Mesendoderm (in vitro differentiated cells): ENCODE data around the gene CCDC197.

ENCODE experiments used
- DNase-seq: peaks from one replicate; pipeline ENCODE4 v3.0.0; 2013
- H2AK5ac ChIP-seq: 2 replicates; pipeline ENCODE4 v1.6.1; 2013; ENCODE audit warnings: low read length, inconsistent platforms
- H2BK120ac ChIP-seq: 2 replicates; pipeline ENCODE4 v1.6.1; 2013; ENCODE audit warnings: low read depth, mild to moderate bottlenecking, low read length, moderate library complexity, mixed read lengths
- H2BK15ac ChIP-seq: replicated peaks from 2 replicates; pipeline ENCODE4 v1.6.1; 2013; ENCODE audit warnings: low read depth, mild to moderate bottlenecking, moderate library complexity
- H2BK5ac ChIP-seq: 2 replicates; pipeline ENCODE4 v1.6.1; 2013; ENCODE audit warnings: low read length, inconsistent platforms
- H3K18ac ChIP-seq: 2 replicates; pipeline ENCODE4 v1.6.1; 2013; ENCODE audit warnings: mild to moderate bottlenecking, low read length, mixed read lengths
- H3K23ac ChIP-seq: one replicate; pipeline ENCODE4 v1.6.1; 2013; ENCODE audit warnings: low read length
- H3K27ac ChIP-seq: 2 replicates; pipeline ENCODE4 v1.5.1; 2013; ENCODE audit warnings: low read depth, mild to moderate bottlenecking, inconsistent platforms, low read length, moderate library complexity
- H3K27me3 ChIP-seq: 2 replicates; pipeline ENCODE4 v1.6.1; 2013; ENCODE audit warnings: low read length, control low read depth, mild to moderate bottlenecking, inconsistent platforms; ENCODE audit not compliant: insufficient read depth, poor library complexity
- H3K36me3 ChIP-seq: 2 replicates; pipeline ENCODE4 v1.6.1; 2013; ENCODE audit warnings: low read length, inconsistent platforms; ENCODE audit not compliant: control insufficient read depth, insufficient read depth
- H3K4ac ChIP-seq: one replicate; pipeline ENCODE4 v1.6.1; 2013; ENCODE audit warnings: low read depth, mild to moderate bottlenecking, low read length, moderate library complexity
- H3K4me1 ChIP-seq: 2 replicates; pipeline ENCODE4 v1.6.1; 2013; ENCODE audit warnings: low read depth, low read length, inconsistent platforms; ENCODE audit not compliant: control insufficient read depth
- H3K4me2 ChIP-seq: 2 replicates; pipeline ENCODE4 v1.6.1; 2013; ENCODE audit warnings: low read length
- H3K4me3 ChIP-seq: 2 replicates; pipeline ENCODE4 v1.5.1; 2013; ENCODE audit warnings: mild to moderate bottlenecking, low read length
- H3K56ac ChIP-seq: one replicate; pipeline ENCODE4 v1.6.1; 2013; ENCODE audit warnings: low read length
- H3K79me1 ChIP-seq: 2 replicates; pipeline ENCODE4 v1.6.1; 2013; ENCODE audit warnings: low read length, inconsistent platforms
- H3K79me2 ChIP-seq: 2 replicates; pipeline ENCODE4 v1.6.1; 2013; ENCODE audit warnings: mild to moderate bottlenecking, low read length; ENCODE audit not compliant: control insufficient read depth, insufficient read depth
- H3K9ac ChIP-seq: 2 replicates; pipeline ENCODE4 v1.6.1; 2013; ENCODE audit warnings: low read length, inconsistent platforms
- H4K5ac ChIP-seq: one replicate; pipeline ENCODE4 v1.6.1; 2013; ENCODE audit warnings: low read length
- H4K8ac ChIP-seq: one replicate; pipeline ENCODE4 v1.6.1; 2013; ENCODE audit warnings: low read depth, mild to moderate bottlenecking, control low read depth, low read length, moderate library complexity
- WGBS: extraction: QIAGEN DNeasy Blood & Tissue Kit; methylation state at CpG from one replicate; pipeline ENCODE4 v1.1.7; 2013; ENCODE audit warnings: low lambda C conversion rate, missing lambda C conversion rate; ENCODE audit not compliant: insufficient coverage; ENCODE audit errors: extremely low coverage; 5-methylcytosine and 5-hydroxymethylcytosine counted together

The CCDC197 gene

DNA sequence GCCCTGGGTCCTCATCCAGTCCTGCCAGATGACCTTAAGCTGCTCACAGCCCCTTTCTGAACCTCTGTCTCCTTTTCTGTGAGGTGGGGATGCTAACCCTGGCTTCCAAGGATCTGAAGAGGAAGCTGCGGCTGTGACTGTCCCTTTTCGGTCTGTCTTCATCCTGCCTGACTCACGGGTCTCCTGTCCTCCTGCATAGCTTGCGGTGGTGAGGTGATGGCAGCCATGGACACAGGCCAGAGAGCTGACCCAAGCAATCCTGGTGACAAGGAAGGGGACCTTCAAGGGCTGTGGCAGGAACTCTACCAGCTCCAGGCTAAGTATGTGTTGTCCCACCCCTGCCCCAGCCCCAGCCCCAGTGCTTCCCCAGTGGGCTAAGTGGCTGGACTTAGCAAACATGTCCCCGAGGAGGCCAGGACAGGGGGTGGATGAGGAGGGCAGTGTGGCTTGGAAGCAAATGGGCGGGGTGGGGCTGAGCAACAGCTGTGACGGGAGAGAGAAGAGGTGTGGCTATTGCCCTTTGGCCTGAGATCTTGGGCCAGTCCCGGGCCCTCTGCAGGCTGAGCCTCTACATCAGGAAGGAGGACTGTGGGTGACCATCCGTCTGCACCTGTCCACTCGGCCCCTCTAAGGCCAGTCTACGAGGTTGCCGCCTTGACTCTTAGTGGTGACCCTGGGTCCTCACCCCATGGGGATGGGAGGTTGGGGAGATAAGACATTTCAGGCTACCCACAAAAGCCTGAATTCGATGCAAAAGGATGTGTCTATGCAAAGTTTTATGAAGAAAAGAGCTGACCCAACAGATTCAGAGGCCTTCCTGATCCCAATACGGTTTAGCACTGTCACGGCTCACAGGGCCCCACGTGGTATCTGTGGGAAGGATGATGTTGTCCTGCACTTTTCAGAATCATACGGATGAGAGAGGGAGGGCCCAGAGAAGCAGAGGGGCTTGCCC, 1.1 kb downstream of the CCDC197 start:
- no peak overlapping the region for H3K27ac ChIP-seq
- no peak overlapping the region for H3K4ac ChIP-seq
- no peak overlapping the region for H3K9ac ChIP-seq
- no peaks in the 10 kb centered on the region for H3K79me2 ChIP-seq
- H3K27me3 ChIP-seq: no peaks in the 10 kb centered on the region
- H2BK15ac ChIP-seq: no peak overlapping the region
- WGBS: no CpG with 5 or more reads among the region's 17 CpGs
- H4K5ac ChIP-seq: no peak overlapping the region
- H2AK5ac ChIP-seq: no peak overlapping the region
- no peaks in the 10 kb centered on the region for H3K79me1 ChIP-seq
- no peak overlapping the region for H2BK120ac ChIP-seq
- DNase-seq: no peak
- no peak overlapping the region for H3K4me3 ChIP-seq
- H3K36me3 ChIP-seq: no peaks in the 10 kb centered on the region
- no peak overlapping the region for H3K23ac ChIP-seq
- H2BK5ac ChIP-seq: no peak overlapping the region
- no peak overlapping the region for H4K8ac ChIP-seq
- no peak overlapping the region for H3K56ac ChIP-seq
- no peak overlapping the region for H3K18ac ChIP-seq
- H3K4me2 ChIP-seq: no peak overlapping the region
- H3K4me1 ChIP-seq: no peaks in the 10 kb centered on the region

DNA sequence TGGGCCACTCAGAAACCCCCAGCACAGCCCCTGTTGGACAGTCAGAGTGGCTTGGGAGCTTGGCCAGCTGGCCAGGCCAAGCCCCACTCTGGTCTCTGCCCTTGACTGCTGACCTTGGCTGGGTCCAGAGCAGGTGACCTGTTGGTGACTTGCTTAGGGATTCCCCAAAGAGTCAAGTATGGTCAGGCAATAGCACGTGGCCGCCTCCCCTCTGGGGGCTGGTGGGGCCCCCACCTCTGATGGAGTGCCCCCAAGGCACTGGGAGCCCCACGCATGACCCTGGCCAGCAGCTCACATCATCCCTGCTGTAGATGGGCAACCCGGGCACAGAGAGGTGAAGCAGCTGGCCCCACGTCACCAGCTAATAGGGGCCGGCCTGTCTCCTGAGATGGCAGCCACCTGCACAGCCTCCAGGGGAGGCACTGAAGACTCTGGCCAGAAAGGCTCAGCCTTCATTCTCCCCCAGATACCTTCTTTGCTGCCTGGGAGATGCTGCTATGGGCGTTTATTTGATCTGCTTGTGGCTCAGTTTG, 1.8 kb downstream of the CCDC197 start:
- DNase-seq: no peak
- Histone ChIP-seq H4K5ac (no peak overlapping the region), H3K4me2 (no peak overlapping the region), H3K18ac (no peak overlapping the region), H4K8ac (no peak overlapping the region), H3K79me2 (no peaks in the 10 kb centered on the region), H3K27me3 (no peaks in the 10 kb centered on the region), H3K9ac (no peak overlapping the region), H3K27ac (no peak overlapping the region), H2BK5ac (no peak overlapping the region), H3K56ac (no peak overlapping the region), H2BK120ac (no peak overlapping the region), H3K4ac (no peak overlapping the region), H3K36me3 (no peaks in the 10 kb centered on the region), H3K4me3 (no peak overlapping the region), H3K79me1 (no peaks in the 10 kb centered on the region), H2AK5ac (no peak overlapping the region), H2BK15ac (no peak overlapping the region), H3K23ac (no peak overlapping the region), H3K4me1 (no peaks in the 10 kb centered on the region)
- WGBS: no CpG with 5 or more reads among the region's 7 CpGs

DNA sequence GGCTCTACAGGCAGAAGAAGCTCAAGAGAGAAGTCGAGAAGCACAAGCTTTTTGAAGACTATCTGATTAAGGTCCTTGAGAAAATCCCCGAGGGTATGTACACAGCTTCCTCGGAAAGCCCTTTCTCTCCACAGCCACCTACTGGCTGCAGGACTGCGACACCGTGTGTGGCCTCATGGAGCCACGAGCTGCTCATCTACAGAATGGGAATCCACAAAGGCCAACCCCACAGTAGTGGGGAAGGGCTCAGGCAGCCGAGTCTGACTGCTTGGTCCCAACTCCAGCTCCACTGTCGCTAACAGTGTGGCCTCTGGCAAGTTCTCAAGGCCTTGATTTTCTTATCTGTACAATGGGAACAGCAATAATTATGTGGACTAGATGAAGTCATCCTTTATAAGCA, 2.5 kb downstream of the CCDC197 start:
- Histone ChIP-seq H2BK120ac (no peak overlapping the region), H3K36me3 (no peaks in the 10 kb centered on the region), H3K56ac (no peak overlapping the region), H4K8ac (no peak overlapping the region), H3K4me1 (no peaks in the 10 kb centered on the region), H4K5ac (no peak overlapping the region), H3K23ac (no peak overlapping the region), H3K9ac (no peak overlapping the region), H2BK5ac (no peak overlapping the region), H3K18ac (no peak overlapping the region), H3K4ac (no peak overlapping the region), H2BK15ac (no peak overlapping the region), H3K4me3 (no peak overlapping the region), H2AK5ac (no peak overlapping the region), H3K27ac (no peak overlapping the region), H3K4me2 (no peak overlapping the region), H3K79me2 (no peaks in the 10 kb centered on the region), H3K27me3 (no peaks in the 10 kb centered on the region), H3K79me1 (no peaks in the 10 kb centered on the region)
- no CpG with 5 or more reads among the region's 8 CpGs for whole genome bisulfite sequencing
- DNase-seq: peak; percentile 46

DNA sequence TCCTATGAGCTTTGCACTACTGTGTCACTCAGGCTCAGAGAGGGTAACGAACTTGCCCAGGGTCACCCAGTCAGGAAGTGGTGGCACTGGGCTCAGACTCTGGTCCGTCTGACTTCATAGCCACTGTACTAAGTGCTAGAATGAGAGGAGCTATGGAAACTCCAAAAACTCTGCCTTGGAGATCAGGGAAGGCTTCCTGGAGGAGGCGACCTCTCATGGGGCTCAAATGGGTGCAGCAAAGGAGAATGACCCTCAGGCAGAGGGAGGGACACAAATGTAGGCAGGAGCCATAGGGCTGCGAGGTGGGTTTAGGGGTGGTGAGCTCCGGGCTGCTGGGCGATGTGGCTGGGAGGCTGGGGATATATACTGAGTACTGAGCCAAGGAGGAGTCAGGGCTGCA, 3.2 kb downstream of the CCDC197 start:
- no peak overlapping the region for H3K56ac ChIP-seq

DNA sequence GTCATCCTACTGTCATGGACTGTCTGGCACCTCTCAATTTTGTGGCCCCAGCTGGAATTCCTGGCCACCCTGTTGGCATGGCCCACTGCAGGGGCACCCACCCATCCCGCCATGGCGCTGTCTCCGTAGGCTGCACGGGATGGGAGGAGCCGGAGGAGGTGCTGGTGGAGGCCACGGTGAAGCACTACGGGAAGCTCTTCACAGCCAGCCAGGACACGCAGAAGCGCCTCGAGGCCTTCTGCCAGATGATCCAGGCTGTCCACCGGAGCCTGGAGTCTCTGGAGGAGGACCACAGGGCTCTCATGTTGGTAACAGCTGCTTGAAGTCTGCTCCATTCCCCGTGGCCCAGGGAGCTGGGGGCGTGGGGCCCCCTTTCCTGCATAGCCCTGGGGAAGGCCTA, 3.9 kb downstream of the CCDC197 start:
- no peak overlapping the region for H3K9ac ChIP-seq
- no peak overlapping the region for H3K4ac ChIP-seq
- H2BK120ac ChIP-seq: no peak overlapping the region
- H3K23ac ChIP-seq: no peak overlapping the region
- no peaks in the 10 kb centered on the region for H3K79me1 ChIP-seq
- H2AK5ac ChIP-seq: no peak overlapping the region
- H3K18ac ChIP-seq: no peak overlapping the region
- no peaks in the 10 kb centered on the region for H3K4me1 ChIP-seq
- no peak overlapping the region for H3K4me2 ChIP-seq
- no peak overlapping the region for H4K8ac ChIP-seq
- H3K56ac ChIP-seq: no peak overlapping the region
- H2BK5ac ChIP-seq: no peak overlapping the region
- no CpG with 5 or more reads among the region's 13 CpGs for WGBS
- no peaks in the 10 kb centered on the region for H3K79me2 ChIP-seq
- H3K4me3 ChIP-seq: no peak overlapping the region
- no peak for DNase-seq
- H4K5ac ChIP-seq: no peak overlapping the region
- H3K36me3 ChIP-seq: no peaks in the 10 kb centered on the region
- H3K27me3 ChIP-seq: no peaks in the 10 kb centered on the region
- no peak overlapping the region for H3K27ac ChIP-seq
- no peak overlapping the region for H2BK15ac ChIP-seq

More for the DNA sequence above, 3.2 kb downstream of the CCDC197 start:
- H3K4me1 ChIP-seq: no peaks in the 10 kb centered on the region
- H2BK15ac ChIP-seq: no peak overlapping the region
- H3K18ac ChIP-seq: no peak overlapping the region
- no peak overlapping the region for H3K4ac ChIP-seq
- no peaks in the 10 kb centered on the region for H3K79me2 ChIP-seq
- no peaks in the 10 kb centered on the region for H3K27me3 ChIP-seq
- H3K36me3 ChIP-seq: no peaks in the 10 kb centered on the region
- H3K23ac ChIP-seq: no peak overlapping the region
- no peak overlapping the region for H3K4me2 ChIP-seq
- no peak overlapping the region for H2BK120ac ChIP-seq
- no CpG with 5 or more reads among the region's 6 CpGs for WGBS
- DNase-seq: no peak
- H2BK5ac ChIP-seq: no peak overlapping the region
- H3K27ac ChIP-seq: no peak overlapping the region
- no peak overlapping the region for H3K9ac ChIP-seq
- no peak overlapping the region for H4K5ac ChIP-seq
- H3K4me3 ChIP-seq: no peak overlapping the region
- H3K79me1 ChIP-seq: no peaks in the 10 kb centered on the region
- no peak overlapping the region for H2AK5ac ChIP-seq
- H4K8ac ChIP-seq: no peak overlapping the region
